HG02763 (cell line): Measurements from ENCODE around the gene ZNF185.
A peak's percentile ranks its signal among the peaks of the same experiment; 100 is the strongest.

Experiments used
- ATAC-seq: cut with Tn5 transposase; IDR thresholded peaks from one replicate; pipeline ENCODE4 v1.9.1; 2021; ENCODE audit warnings: mild to moderate bottlenecking, moderate library complexity; ENCODE audit not compliant: unreplicated experiment

The ZNF185 gene

GRCh38 chrX:152915541-152916241, 17.8 kb downstream of the ZNF185 start:
- peak; percentile 82 for ATAC-seq

- ATAC-seq: no peak
Measured at GRCh38 chrX:152917656-152918579, 20.1 kb downstream of the ZNF185 start.

GRCh38 chrX:152918707-152919106, 20.8 kb downstream of the ZNF185 start:
- ATAC-seq: no peak

DNA sequence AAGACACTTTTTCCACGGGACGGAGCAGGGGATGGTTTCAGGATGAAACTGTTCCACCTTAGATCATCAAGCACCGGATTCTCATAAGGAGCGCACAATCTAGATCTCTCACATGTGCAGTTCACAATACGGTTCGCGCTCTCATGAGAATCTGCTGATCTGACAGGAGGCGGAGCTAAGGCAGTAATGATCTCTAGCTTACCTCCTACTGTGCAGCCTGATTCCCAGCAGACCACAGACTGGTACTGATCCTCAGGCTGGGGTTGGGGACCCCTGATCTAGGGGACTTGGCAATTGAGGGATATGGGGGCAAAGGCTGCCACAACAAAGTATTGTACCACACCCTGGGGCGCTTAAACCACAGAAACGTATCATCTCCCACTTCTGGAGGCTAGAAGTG, 25.7 kb downstream of the ZNF185 start:
- ATAC-seq: no peak

GRCh38 chrX:152925835-152926234, 28.0 kb downstream of the ZNF185 start:
- no peak for ATAC-seq

DNA sequence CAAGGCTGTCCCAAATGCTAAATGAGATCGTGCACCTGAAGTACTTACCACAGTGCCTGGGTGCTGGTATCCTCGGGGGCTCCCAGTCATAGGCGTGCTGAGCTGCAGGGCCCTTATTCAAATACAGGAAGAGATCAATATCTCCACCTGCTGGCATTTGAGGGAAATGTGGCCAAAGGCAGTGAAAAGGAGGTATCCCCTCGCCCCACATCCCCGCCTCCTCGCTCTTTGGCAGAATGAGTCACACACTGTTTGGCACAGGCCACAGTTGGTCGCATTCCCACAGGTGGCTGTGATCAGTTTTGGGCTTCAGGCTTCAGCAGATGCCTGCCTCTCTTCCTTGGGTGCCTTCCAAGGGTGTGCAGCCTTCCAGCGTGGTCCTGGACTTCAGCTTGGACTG, 28.4 kb downstream of the ZNF185 start:
- ATAC-seq: peak; percentile 56

DNA sequence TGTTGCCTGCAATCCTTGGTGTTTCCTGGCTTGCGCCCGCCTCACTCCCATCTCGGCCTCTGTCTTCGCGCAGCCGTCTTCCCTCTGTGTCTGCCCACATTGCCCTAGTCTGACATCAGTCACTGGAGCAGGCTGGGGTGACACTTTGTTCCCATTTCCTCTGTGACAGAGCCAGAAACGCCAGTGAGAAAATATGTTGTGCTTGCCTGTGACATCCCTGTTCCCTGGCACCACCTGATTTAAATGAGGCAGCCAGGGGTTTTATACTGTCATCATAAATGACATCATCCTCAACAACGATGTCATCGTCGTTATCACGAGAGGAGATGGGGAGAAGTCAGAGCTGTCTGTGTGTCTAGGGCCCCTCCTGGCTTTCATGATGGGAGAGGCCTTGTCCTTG, 29.1 kb downstream of the ZNF185 start:
- ATAC-seq: no peak

GRCh38 chrX:152927858-152928760, 30.2 kb downstream of the ZNF185 start:
- no peak for ATAC-seq

DNA sequence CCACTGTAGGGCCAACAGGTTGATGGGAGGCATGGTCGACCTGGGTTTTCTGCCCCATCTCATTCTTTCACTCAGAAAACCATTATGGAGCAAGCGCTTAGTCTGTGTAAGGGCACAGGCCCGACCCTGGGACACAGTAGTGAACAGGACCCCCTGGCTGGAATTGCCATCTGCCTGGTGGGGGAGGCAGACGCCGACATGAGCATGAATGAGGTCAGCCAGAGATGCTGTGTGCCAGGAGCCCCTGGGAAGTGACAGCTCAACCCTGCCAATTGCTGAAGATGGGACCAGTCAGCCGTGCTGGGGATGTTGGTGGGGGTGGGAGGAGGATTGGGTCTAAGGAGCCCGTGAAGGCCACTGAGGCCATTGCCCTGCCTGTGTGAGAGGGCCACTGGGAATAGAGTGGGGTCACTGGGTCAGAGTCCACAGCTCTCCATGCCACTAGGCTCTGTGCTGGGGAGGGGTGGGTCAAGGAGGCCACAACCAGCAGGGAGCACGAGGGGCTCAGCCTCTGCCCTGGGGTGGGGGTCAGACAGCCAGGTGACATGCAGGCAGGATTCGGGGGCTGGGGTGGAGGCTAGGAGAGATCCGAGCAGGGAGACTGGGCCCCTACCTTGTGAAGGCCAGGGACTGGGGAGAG, 31.0 kb downstream of the ZNF185 start:
- ATAC-seq: no peak

- no peak for ATAC-seq
Measured at GRCh38 chrX:152929898-152930297, 32.0 kb downstream of the ZNF185 start.

DNA sequence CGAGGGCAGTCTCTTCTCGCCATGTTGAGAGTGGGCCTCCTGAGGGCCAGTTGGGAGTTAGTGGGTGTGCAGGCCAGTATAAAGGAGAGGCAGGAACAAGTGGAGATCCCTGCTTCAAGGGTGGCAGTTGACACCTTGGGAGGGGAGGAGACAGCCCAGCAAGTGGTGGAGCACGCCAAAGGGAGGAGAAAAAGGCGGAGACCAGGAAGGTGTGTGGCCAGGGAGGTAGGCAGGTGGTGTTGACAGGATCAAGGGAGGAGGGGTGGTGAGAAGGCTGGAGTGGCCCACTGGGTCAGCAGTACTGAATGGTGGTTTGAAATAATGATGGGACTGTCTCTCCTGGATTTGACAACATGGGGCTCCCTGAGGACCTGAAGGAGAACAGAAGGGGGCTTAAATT, 32.6 kb downstream of the ZNF185 start:
- no peak for ATAC-seq

DNA sequence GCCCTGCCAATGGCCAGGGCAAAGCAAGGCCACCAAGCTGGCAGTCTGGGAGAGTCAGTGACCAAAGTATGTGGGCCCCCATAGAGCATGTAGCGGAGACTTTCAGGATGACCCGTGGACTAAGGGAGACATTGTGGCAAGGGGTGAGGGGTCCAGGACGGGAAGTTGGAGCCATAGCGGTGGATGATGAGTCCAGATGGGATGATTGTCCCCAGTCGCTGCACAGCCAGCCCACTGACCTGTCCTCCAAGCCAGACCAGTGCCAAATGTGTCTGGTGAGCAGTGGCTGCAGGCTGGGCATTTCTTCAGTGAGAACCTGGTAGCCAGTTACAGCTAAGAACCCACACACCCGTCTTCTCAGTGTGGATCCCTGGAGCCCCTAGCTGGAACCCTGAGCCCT, 34.3 kb downstream of the ZNF185 start:
- no peak for ATAC-seq

- ATAC-seq: no peak
Measured at GRCh38 chrX:152932598-152933175, 34.8 kb downstream of the ZNF185 start.

- no peak for ATAC-seq
Measured at GRCh38 chrX:152936306-152936705, 38.4 kb downstream of the ZNF185 start.

DNA sequence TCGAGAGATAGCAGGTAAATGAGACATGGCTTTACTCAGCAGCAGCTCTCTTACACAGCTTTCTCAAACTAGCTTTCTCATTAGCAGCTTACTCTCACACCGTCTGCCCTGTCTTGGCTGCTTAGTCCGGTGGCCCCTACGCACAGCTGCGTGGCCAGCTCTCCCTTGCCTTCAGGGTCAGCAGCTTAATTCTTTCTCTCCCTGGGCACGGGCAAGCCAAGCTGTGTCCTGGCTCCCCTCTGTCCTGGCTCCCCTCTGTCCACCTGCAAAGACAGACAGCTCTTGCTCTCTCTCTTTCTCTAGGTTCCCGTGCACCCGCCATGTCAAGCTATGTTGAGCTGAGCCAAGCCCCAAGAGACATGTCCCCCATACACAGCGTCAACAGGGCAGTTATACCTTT, 39.4 kb downstream of the ZNF185 start:
- no peak for ATAC-seq

- ATAC-seq: peak; percentile 93
Measured at GRCh38 chrX:152941328-152942076, 43.6 kb downstream of the ZNF185 start.

GRCh38 chrX:152942077-152942442, 44.2 kb downstream of the ZNF185 start:
- no peak for ATAC-seq

GRCh38 chrX:152943826-152944225, 46.0 kb downstream of the ZNF185 start:
- ATAC-seq: no peak
